GM12878 (cell line): Measurements from ENCODE around the gene PHF2.

Experiments
- CTCF ChIP-seq, 3 experiments: IDR thresholded peaks in 2 of 3; conservative IDR thresholded peaks in 1 of 3; 2 replicates each; pipeline ENCODE4 v1.5.1; 2011; ENCODE audit warnings: low read depth in 3 of 3, low read length in 3 of 3, mild to moderate bottlenecking in 3 of 3, control low read depth in 2 of 3, moderate library complexity in 2 of 3, inconsistent platforms in 1 of 3, mixed read lengths in 1 of 3; ENCODE audit not compliant: control insufficient read depth in 2 of 3, insufficient read depth in 1 of 3; ENCODE audit errors: extremely low read depth in 1 of 3
- EP300 ChIP-seq, 2 experiments: fragments of 150-350 bp in 1 of 2; IDR thresholded peaks; 2 replicates each; pipeline ENCODE4 v1.6.1; 2011 to 2012; ENCODE audit warnings: low read depth in 2 of 2, low read length in 2 of 2, borderline replicate concordance in 1 of 2, improper control_type of control experiment in 1 of 2, inconsistent platforms in 1 of 2; ENCODE audit not compliant: control insufficient read depth in 1 of 2
- EZH2 ChIP-seq: IDR thresholded peaks from 2 replicates; pipeline ENCODE4 v1.6.1; 2012; ENCODE audit warnings: low read depth, mild to moderate bottlenecking, control low read depth, inconsistent platforms, low read length, borderline replicate concordance; ENCODE audit not compliant: control insufficient read depth
- MXI1 ChIP-seq: fragments of 150-350 bp; IDR thresholded peaks from 2 replicates; pipeline ENCODE4 v1.6.1; 2011; ENCODE audit warnings: low read depth, mild to moderate bottlenecking, inconsistent platforms, low read length, improper control_type of control experiment
- NFYB ChIP-seq: IDR thresholded peaks from 2 replicates; pipeline ENCODE4 v1.6.1; 2011; ENCODE audit warnings: low read depth, mild to moderate bottlenecking, low read length, improper control_type of control experiment, moderate library complexity; ENCODE audit not compliant: insufficient read depth
- NR2C1 ChIP-seq: fragments of 450-650 bp; IDR thresholded peaks from 2 replicates; pipeline ENCODE4 v1.6.1; 2017; ENCODE audit warnings: antibody characterized with exemption, mild to moderate bottlenecking, moderate library complexity
- POLR2A ChIP-seq: IDR thresholded peaks from 2 replicates; pipeline ENCODE4 v1.6.1; 2011; ENCODE audit warnings: low read depth, mild to moderate bottlenecking, low read length
- RAD21 ChIP-seq: IDR thresholded peaks from 2 replicates; pipeline ENCODE4 v1.6.1; 2011; ENCODE audit warnings: mild to moderate bottlenecking, low read depth, low read length, moderate library complexity; ENCODE audit not compliant: insufficient read depth
- RUNX3 ChIP-seq: IDR thresholded peaks from 2 replicates; pipeline ENCODE4 v1.6.1; 2012; ENCODE audit warnings: low read length, inconsistent platforms
- TAF1 ChIP-seq: IDR thresholded peaks from 2 replicates; pipeline ENCODE4 v1.6.1; 2011; ENCODE audit warnings: mild to moderate bottlenecking, low read depth, low read length, borderline replicate concordance
- TCF12 ChIP-seq: IDR thresholded peaks from 2 replicates; pipeline ENCODE4 v1.6.1; 2011; ENCODE audit warnings: low read depth, mild to moderate bottlenecking, low read length
- ZNF24 ChIP-seq: fragments of 450-650 bp; IDR thresholded peaks from 2 replicates; pipeline ENCODE4 v1.6.1; 2017; ENCODE audit warnings: antibody characterized with exemption, mild to moderate bottlenecking

GRCh38 chr9:93663877-93664548 is 87.6 kb downstream of the PHF2 start:
- no peak for TF ChIP-seq POLR2A
- TF ChIP-seq RUNX3, result no peak
- TF ChIP-seq EZH2, result no peak
- no peak for TF ChIP-seq EP300 (IDR thresholded peaks at IDR 0.05; ENCODE audit: borderline replicate concordance in 1 of 2, control insufficient read depth in 1 of 2, low read depth in 2 of 2, low read length in 2 of 2)
- no peak for TF ChIP-seq NFYB
- no peak for TF ChIP-seq TCF12
- TF ChIP-seq CTCF (IDR thresholded peaks at IDR 0.05 in 2 of 3, conservative IDR thresholded peaks at IDR 0.05 in 1 of 3; ENCODE audit: control insufficient read depth in 2 of 3, extremely low read depth in 1 of 3, insufficient read depth in 1 of 3, low read depth in 3 of 3, low read length in 3 of 3), result no peak
- TF ChIP-seq NR2C1, result no peak
- no peak for TF ChIP-seq MXI1
- TF ChIP-seq TAF1, result no peak
- TF ChIP-seq RAD21, result no peak
- TF ChIP-seq ZNF24, result no peak
